PC-9 (cell line): ENCODE measurements around the gene LRFN5.

ENCODE experiments used
- EZH2 ChIP-seq: fragments of 200-600 bp; sonication (generic); IDR thresholded peaks from 2 replicates; pipeline ENCODE4 v1.8.0; 2017; ENCODE audit warnings: antibody characterized with exemption, low read depth
- TF ChIP-seq, protein P1 (sequence below): fragments of 200-600 bp; sonication (generic); conservative IDR thresholded peaks from 2 replicates; pipeline ENCODE4 v1.6.1; 2017; ENCODE audit warnings: mixed run types, antibody characterized with exemption, mild to moderate bottlenecking, moderate library complexity

DNA sequence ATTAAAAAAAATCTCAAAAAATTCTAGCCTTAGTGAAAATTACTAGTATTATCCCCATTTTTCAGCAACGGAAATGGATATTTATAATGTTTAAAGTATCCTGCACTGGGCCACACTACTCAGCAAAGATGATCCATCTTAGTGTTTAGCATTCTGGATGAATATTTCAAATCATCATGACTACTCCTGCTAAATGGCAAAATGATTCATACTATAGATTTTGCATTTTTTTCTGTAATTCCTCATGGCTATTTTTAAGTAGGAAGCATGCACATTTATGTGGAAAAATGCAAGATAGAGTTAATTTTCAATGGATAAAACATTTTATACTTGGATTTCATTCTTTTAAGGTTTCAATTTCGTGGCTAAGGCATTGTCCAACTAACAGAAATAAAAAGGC lies 59.6 kb downstream of the LRFN5 start:
- TF ChIP-seq, protein P1, sequence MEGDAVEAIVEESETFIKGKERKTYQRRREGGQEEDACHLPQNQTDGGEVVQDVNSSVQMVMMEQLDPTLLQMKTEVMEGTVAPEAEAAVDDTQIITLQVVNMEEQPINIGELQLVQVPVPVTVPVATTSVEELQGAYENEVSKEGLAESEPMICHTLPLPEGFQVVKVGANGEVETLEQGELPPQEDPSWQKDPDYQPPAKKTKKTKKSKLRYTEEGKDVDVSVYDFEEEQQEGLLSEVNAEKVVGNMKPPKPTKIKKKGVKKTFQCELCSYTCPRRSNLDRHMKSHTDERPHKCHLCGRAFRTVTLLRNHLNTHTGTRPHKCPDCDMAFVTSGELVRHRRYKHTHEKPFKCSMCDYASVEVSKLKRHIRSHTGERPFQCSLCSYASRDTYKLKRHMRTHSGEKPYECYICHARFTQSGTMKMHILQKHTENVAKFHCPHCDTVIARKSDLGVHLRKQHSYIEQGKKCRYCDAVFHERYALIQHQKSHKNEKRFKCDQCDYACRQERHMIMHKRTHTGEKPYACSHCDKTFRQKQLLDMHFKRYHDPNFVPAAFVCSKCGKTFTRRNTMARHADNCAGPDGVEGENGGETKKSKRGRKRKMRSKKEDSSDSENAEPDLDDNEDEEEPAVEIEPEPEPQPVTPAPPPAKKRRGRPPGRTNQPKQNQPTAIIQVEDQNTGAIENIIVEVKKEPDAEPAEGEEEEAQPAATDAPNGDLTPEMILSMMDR, result no peak
- no peak for TF ChIP-seq EZH2
